Embryonic facial prominence (tissue), 1 donor: ENCODE results near the gene CEP104.

ENCODE experiments used
- DNase-seq: peaks from one replicate; pipeline ENCODE4 v3.0.0-alpha.2; 2016; ENCODE audit errors: extremely low spot score

The CEP104 gene

GRCh38 chr1:3762873-3763228 is 94.2 kb downstream of the CEP104 start:
- DNase-seq = no peak

DNA sequence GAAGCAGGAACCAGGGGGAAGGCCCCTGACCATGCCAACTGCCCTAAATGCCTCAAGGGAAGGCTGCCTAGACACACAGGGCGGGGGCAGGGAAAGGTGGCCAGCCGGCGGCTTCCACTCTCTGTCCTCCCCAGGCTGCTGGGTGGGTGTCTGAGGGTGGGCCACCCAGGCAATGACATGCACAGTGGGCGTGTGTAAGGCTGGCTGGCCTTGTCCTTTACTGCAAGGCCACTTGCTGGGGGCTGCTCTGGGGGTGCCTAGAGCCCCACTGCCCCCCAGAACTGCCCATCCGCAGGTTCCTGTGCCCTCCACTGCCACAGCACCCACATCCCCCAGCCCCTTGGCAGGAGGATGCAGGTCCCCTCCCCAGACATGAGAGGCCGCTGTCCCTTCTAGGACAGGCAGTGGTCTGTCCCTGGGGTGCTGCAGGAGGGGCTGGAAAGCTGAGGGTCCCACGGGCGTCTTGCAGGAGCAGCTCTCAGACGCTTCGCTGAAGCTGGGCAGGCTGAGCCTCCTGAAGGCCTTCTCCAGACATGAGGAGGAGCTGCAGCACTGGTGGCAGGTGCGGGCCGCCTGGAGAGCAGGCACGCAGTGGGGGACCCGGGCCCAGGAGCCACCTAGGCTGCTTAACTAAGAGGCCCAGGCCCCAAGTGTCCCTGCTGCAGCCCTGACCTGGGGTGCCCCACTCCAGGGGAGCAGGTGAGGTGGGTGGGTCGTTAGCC is 94.7 kb downstream of the CEP104 start:
- no peak for DNase-seq
